OCI-LY1 (cell line): ENCODE data around the gene PUM1.
"Not testable (repeated sequence)": the region's sequence is repeated elsewhere in the genome, so short reads cannot be mapped to it uniquely, and the experiment has no call there.

Experiments used
- H2AFZ ChIP-seq: fragments of 200-600 bp; sonication (generic), shearing (Covaris generic); 2 replicates; pipeline ENCODE4 v1.6.0; 2014; ENCODE audit warnings: antibody characterized with exemption, mild to moderate bottlenecking, low read length
- H3F3A ChIP-seq: fragments of 200-600 bp; sonication (generic), shearing (Covaris generic); 2 replicates; pipeline ENCODE4 v1.6.0; 2014; ENCODE audit warnings: mild to moderate bottlenecking, antibody characterized with exemption, low read length, moderate library complexity; ENCODE audit not compliant: insufficient read depth
- H3K27ac ChIP-seq: fragments of 200-600 bp; sonication (generic); 2 replicates; pipeline ENCODE4 v1.5.1; 2014; ENCODE audit warnings: low read length, mixed run types, mild to moderate bottlenecking, low read depth; ENCODE audit not compliant: poor library complexity, severe bottlenecking
- H3K27me3 ChIP-seq: fragments of 200-600 bp; sonication (generic); 2 replicates; pipeline ENCODE4 v1.6.0; 2014; ENCODE audit warnings: antibody characterized with exemption, mild to moderate bottlenecking, low read length, moderate library complexity; ENCODE audit not compliant: insufficient read depth
- H3K36me3 ChIP-seq: fragments of 200-600 bp; sonication (generic); 2 replicates; pipeline ENCODE4 v1.6.1; 2014; ENCODE audit warnings: mild to moderate bottlenecking, antibody characterized with exemption, low read length, moderate library complexity, mixed read lengths; ENCODE audit not compliant: insufficient read depth
- H3K4me1 ChIP-seq: fragments of 200-600 bp; sonication (generic); 2 replicates; pipeline ENCODE4 v1.5.1; 2014; ENCODE audit warnings: mild to moderate bottlenecking, low read length, moderate library complexity; ENCODE audit not compliant: insufficient read depth, severe bottlenecking
- H3K4me2 ChIP-seq: fragments of 200-600 bp; sonication (generic), shearing (Covaris generic); 2 replicates; pipeline ENCODE4 v1.6.1; 2014; ENCODE audit warnings: low read length
- H3K4me3 ChIP-seq: fragments of 200-600 bp; sonication (generic); 2 replicates; pipeline ENCODE4 v1.5.1; 2014; ENCODE audit warnings: low read length, low read depth, mild to moderate bottlenecking, mixed read lengths; ENCODE audit not compliant: poor library complexity, severe bottlenecking
- H3K79me2 ChIP-seq: fragments of 200-600 bp; shearing (Covaris generic); 2 replicates; pipeline ENCODE4 v1.6.1; 2016; ENCODE audit warnings: mixed run types, low read length, mixed read lengths; ENCODE audit not compliant: insufficient read depth
- H3K9ac ChIP-seq: fragments of 200-600 bp; sonication (generic), shearing (Covaris generic); 2 replicates; pipeline ENCODE4 v1.6.1; 2014; ENCODE audit warnings: mild to moderate bottlenecking, low read length, mixed read lengths
- H3K9me2 ChIP-seq: fragments of 200-600 bp; sonication (generic), shearing (Covaris generic); 2 replicates; pipeline ENCODE4 v1.6.1; 2014; ENCODE audit warnings: low read depth, mild to moderate bottlenecking, low read length, mixed read lengths
- H3K9me3 ChIP-seq: fragments of 200-600 bp; shearing (Covaris generic); 2 replicates; pipeline ENCODE4 v1.6.1; 2014; ENCODE audit warnings: low read length, mixed read lengths
- H4K20me1 ChIP-seq: fragments of 200-600 bp; sonication (generic), shearing (Covaris generic); 2 replicates; pipeline ENCODE4 v1.6.0; 2016; ENCODE audit warnings: mild to moderate bottlenecking, low read length; ENCODE audit not compliant: insufficient read depth
- EZH2 ChIP-seq: fragments of 200-600 bp; sonication (generic), shearing (Covaris generic); IDR thresholded peaks from 2 replicates; pipeline ENCODE4 v1.8.0; 2017; ENCODE audit warnings: borderline replicate concordance, mixed run types, mild to moderate bottlenecking, antibody characterized with exemption, low read length, moderate library complexity, mixed read lengths
- TF ChIP-seq, protein P1 (sequence below): fragments of 200-600 bp; sonication (generic), shearing (Covaris generic); IDR thresholded peaks from 2 replicates; pipeline ENCODE4 v1.5.1; 2017; ENCODE audit warnings: mild to moderate bottlenecking, antibody characterized with exemption, low read length, moderate library complexity, mixed read lengths

Gene PUM1

DNA sequence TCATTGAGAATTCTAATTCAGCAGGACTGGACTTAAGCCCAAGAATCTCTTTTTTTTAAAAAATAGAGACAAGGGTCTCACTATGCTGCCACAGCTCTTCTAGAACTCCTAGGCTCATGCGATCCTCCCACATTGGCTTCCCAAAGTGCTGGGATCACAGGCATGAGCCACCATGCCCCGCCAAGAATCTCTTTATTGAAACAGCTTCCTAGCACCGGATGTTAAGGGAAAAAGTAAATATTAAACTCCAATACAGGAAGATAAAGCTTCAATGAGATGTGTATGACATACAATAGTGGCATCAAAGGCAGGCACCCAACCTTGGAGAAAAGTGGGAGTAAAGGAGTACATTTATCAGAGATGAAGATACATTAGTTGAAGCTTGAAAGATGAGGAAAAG, 25.5 kb downstream of the PUM1 start:
- H3K9me2 ChIP-seq: no peaks in the 10 kb centered on the region
- H4K20me1 ChIP-seq: no peaks in the 10 kb centered on the region
- H3K4me3 ChIP-seq: no peak overlapping the region
- H3K9ac ChIP-seq: no peak overlapping the region
- peaks cover 94% of the 10 kb centered on the region for H3K79me2 ChIP-seq
- no peaks in the 10 kb centered on the region for H3K27me3 ChIP-seq
- H2AFZ ChIP-seq: no peak overlapping the region
- peaks cover 78% of the 10 kb centered on the region for H3K36me3 ChIP-seq
- no peak overlapping the region for H3K4me2 ChIP-seq
- H3F3A ChIP-seq: no peaks in the 10 kb centered on the region
- no peak overlapping the region for H3K27ac ChIP-seq
- H3K9me3 ChIP-seq: no peaks in the 10 kb centered on the region; the same call in 1 of the 2 replicates
- H3K4me1 ChIP-seq: peaks cover 21% of the 10 kb centered on the region
- TF ChIP-seq EZH2: no peak
- TF ChIP-seq, protein P1, sequence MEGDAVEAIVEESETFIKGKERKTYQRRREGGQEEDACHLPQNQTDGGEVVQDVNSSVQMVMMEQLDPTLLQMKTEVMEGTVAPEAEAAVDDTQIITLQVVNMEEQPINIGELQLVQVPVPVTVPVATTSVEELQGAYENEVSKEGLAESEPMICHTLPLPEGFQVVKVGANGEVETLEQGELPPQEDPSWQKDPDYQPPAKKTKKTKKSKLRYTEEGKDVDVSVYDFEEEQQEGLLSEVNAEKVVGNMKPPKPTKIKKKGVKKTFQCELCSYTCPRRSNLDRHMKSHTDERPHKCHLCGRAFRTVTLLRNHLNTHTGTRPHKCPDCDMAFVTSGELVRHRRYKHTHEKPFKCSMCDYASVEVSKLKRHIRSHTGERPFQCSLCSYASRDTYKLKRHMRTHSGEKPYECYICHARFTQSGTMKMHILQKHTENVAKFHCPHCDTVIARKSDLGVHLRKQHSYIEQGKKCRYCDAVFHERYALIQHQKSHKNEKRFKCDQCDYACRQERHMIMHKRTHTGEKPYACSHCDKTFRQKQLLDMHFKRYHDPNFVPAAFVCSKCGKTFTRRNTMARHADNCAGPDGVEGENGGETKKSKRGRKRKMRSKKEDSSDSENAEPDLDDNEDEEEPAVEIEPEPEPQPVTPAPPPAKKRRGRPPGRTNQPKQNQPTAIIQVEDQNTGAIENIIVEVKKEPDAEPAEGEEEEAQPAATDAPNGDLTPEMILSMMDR: no peak

DNA sequence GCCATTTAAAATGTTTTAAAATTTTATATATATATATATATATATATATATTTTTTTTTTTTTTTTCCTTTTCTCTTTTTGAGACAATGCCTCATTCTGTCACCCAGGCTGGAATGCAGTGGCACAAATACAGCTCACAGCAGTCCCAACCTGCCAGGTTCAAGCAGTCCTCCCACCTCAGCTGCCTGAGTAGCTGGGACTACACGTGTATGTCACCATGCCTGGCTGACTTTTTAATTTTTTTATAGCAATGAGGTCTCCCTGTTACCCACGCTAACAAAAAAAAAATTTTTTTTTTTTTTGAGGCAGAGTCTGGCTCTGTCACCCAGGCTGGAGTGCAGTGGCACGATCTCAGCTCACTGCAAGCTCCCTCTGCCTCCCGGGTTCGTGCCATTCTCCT, 26.6 kb downstream of the PUM1 start:
- not testable (repeated sequence) for H3K4me2 ChIP-seq, H3K4me3 ChIP-seq, H3K9me3 ChIP-seq, H3K27ac ChIP-seq, H3K9ac ChIP-seq, H3F3A ChIP-seq, H2AFZ ChIP-seq, H4K20me1 ChIP-seq, H3K27me3 ChIP-seq, H3K9me2 ChIP-seq
- H3K4me1 ChIP-seq: peaks cover 32% of the 10 kb centered on the region
- H3K36me3 ChIP-seq: peaks cover 74% of the 10 kb centered on the region
- H3K79me2 ChIP-seq: peaks cover 94% of the 10 kb centered on the region

DNA sequence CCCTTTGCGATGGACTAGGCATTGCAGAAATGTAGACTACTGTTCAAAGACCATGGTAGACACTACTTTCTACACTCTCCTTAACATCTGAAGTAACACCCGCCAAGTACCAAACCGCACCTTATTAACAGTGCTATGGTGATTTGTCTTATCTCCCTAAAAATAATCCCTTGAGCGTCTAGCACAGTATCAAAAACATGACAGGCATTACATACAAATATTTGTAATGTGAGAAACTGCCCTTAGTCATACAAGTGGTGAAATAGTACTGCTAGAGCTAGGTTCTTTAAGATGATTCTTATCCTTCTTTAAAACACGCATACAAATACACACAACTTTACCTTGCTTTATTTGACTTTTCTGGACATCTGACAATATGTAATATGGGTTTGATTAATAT, 27.2 kb downstream of the PUM1 start:
- TF ChIP-seq, protein P1: no peak
- no peak for TF ChIP-seq EZH2
- Histone ChIP-seq H4K20me1 (no peaks in the 10 kb centered on the region), H3K4me2 (no peak overlapping the region), H3K9ac (no peak overlapping the region), H3K36me3 (peaks cover 71% of the 10 kb centered on the region), H3K9me3 (no peaks in the 10 kb centered on the region; the same call in 1 of the 2 replicates), H3K4me1 (peaks cover 27% of the 10 kb centered on the region), H3K27me3 (no peaks in the 10 kb centered on the region), H3K4me3 (no peak overlapping the region), H3K27ac (no peak overlapping the region), H2AFZ (no peak overlapping the region), H3K79me2 (peaks cover 94% of the 10 kb centered on the region), H3F3A (no peaks in the 10 kb centered on the region), H3K9me2 (no peaks in the 10 kb centered on the region)

DNA sequence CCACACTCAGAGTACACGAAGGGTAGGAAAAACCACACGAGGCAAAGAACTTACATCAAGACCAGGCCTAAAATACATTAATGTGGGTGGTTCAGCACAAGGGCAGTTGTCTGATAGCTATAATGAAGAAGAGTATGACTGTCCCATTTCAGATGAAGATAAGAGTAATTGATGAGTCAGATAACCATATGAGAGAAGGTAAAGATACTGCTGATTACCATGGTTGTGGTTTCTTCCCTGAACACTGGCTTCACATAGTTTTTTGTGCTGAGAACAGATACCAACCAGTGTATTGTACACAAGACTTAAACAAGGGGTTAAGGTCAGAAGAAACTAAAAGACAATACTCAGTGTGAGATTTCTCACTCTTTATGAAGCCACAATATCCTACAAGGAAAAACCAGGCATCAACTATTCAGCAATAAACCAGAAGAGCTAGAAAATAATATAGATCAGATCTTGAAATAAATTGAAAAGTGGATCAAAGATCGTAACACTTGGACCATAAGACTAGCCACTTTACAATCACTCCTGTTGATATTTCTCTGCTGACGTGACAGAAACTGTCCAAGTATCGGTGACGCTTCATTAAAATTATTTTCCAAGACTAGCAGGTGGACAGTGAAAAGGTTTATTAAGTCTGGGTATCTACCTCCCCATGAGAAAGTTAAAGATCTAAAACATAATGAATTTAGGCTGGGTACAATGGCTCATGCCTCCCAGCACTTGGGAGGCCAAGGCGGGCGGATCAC, 28.6 kb downstream of the PUM1 start:
- Histone ChIP-seq H3K4me2 (no peak overlapping the region), H3K36me3 (peaks cover 59% of the 10 kb centered on the region)

More for the DNA sequence above, 28.6 kb downstream of the PUM1 start:
- Histone ChIP-seq H4K20me1 (no peaks in the 10 kb centered on the region), H3K79me2 (peaks cover 95% of the 10 kb centered on the region), H3K27me3 (no peaks in the 10 kb centered on the region), H3K9me3 (no peaks in the 10 kb centered on the region), H3K4me1 (peaks cover 39% of the 10 kb centered on the region), H3K27ac (no peak overlapping the region), H3K9ac (no peak overlapping the region), H3K4me3 (no peak overlapping the region), H3K9me2 (no peaks in the 10 kb centered on the region), H3F3A (no peaks in the 10 kb centered on the region), H2AFZ (no peak overlapping the region)
- TF ChIP-seq, protein P1: no peak
- no peak for TF ChIP-seq EZH2
